HepG2 (cell line): ENCODE measurements around the gene POU6F1. TPM values are rescaled to one million over a fixed set of nuclear protein-coding genes. Genes with fewer than 3 reads are reported as not detected.

ENCODE experiments used
- KDM3A ChIP-seq: IDR thresholded peaks from 2 replicates; pipeline ENCODE4 v1.6.1; 2018; ENCODE audit warnings: low read depth, missing compliant biosample characterization
- RBM39 ChIP-seq: fragments of 200-400 bp; formaldehyde crosslinking; IDR thresholded peaks from one replicate; pipeline ENCODE4 v1.6.1; 2018; ENCODE audit warnings: antibody characterized with exemption, mild to moderate bottlenecking, low read depth, low read length; ENCODE audit not compliant: poor library complexity, severe bottlenecking
- RXRA ChIP-seq: sonication (generic); formaldehyde crosslinking; IDR thresholded peaks from 2 replicates; pipeline ENCODE4 v1.5.1; 2020; ENCODE audit warnings: missing genetic modification reagents
- SAP130 ChIP-seq: IDR thresholded peaks from 2 replicates; pipeline ENCODE4 v1.6.1; 2016; ENCODE audit warnings: low read depth
- TBL1XR1 ChIP-seq: fragments of 150-350 bp; IDR thresholded peaks from 2 replicates; pipeline ENCODE4 v1.6.1; 2014; ENCODE audit warnings: borderline replicate concordance, low read length; ENCODE audit not compliant: partially characterized antibody
- TBX3 ChIP-seq: fragments of 450-650 bp; IDR thresholded peaks from 2 replicates; pipeline ENCODE4 v1.6.1; 2017; ENCODE audit warnings: antibody characterized with exemption, mild to moderate bottlenecking, inconsistent platforms, borderline replicate concordance
- ZBTB8A ChIP-seq: sonication (generic); formaldehyde crosslinking; IDR thresholded peaks from 2 replicates; pipeline ENCODE4 v1.4.0; 2020; ENCODE audit warnings: mild to moderate bottlenecking, low read depth, missing genetic modification reagents, borderline replicate concordance
- ZNF558 ChIP-seq: sonication (generic); formaldehyde crosslinking; IDR thresholded peaks from 2 replicates; pipeline ENCODE4 v1.9.0; 2022; ENCODE audit warnings: mild to moderate bottlenecking, missing genetic modification reagents, borderline replicate concordance
- ZNF674 ChIP-seq: sonication (generic); formaldehyde crosslinking; IDR thresholded peaks from 2 replicates; pipeline ENCODE4 v1.5.0; 2020; ENCODE audit warnings: low read depth, mild to moderate bottlenecking, missing genetic modification reagents
- ZNF781 ChIP-seq: sonication (generic); formaldehyde crosslinking; IDR thresholded peaks from 2 replicates; pipeline ENCODE4 v1.5.1; 2020; ENCODE audit warnings: borderline replicate concordance, mild to moderate bottlenecking, missing genetic modification reagents; ENCODE audit errors: not compliant biosample characterization
- polyA plus RNA-seq, 8 experiments: library from polyadenylated mRNA; depleted of rRNA in 3 of 8; stranded (reverse) in 7 of 8; unstranded in 1 of 8; fragments of >200 nt; fragmentation: Illumina TruSeq in 4 of 8; extraction: Trizol in 4 of 8; gene quantifications; 2 replicates each; pipeline versions ENCODE4 v1.2.1 to v1.2.3, GENCODE V29; 2011 to 2016; ENCODE audit warnings: low read depth in 4 of 8, missing spikeins in 1 of 8, mixed read lengths in 1 of 8; ENCODE audit not compliant: insufficient read depth in 1 of 8
- total RNA-seq, 5 experiments: library from RNA; depleted of rRNA; stranded (reverse); fragments of >200 nt; fragmentation: Illumina TruSeq; extraction: Trizol; gene quantifications; 2 replicates each; pipeline ENCODE4 v1.2.3, GENCODE V29; 2016; ENCODE audit warnings: low read depth in 1 of 5
- TF ChIP-seq, protein P1 (sequence below): IDR thresholded peaks from 2 replicates; pipeline ENCODE4 v1.6.1; 2016; ENCODE audit warnings: low read depth, borderline replicate concordance
- TF ChIP-seq, protein P2 (sequence below): sonication (generic); formaldehyde crosslinking; IDR thresholded peaks from 2 replicates; pipeline ENCODE4 v1.5.0; 2020; ENCODE audit warnings: missing genetic modification reagents
- TF ChIP-seq, protein P3 (sequence below): sonication (generic); formaldehyde crosslinking; IDR thresholded peaks from 2 replicates; pipeline ENCODE4 v1.9.0; 2022; ENCODE audit warnings: missing genetic modification reagents, mild to moderate bottlenecking, borderline replicate concordance
- TF ChIP-seq, protein P4 (sequence below): sonication (generic); formaldehyde crosslinking; IDR thresholded peaks from 2 replicates; pipeline ENCODE4 v1.5.0; 2020; ENCODE audit warnings: mild to moderate bottlenecking, missing genetic modification reagents, borderline replicate concordance
- TF ChIP-seq, protein P5 (sequence below): sonication (generic); formaldehyde crosslinking; IDR thresholded peaks from 2 replicates; pipeline ENCODE4 v1.5.1; 2020; ENCODE audit warnings: mild to moderate bottlenecking, missing genetic modification reagents, moderate library complexity

POU6F1 gene
- total and polyA plus RNA-seq, 2 of the 13 experiments (the other 11 are each of a cell fraction or from before 2014, with no cell fraction given) = 0.48 to 0.51 TPM

DNA sequence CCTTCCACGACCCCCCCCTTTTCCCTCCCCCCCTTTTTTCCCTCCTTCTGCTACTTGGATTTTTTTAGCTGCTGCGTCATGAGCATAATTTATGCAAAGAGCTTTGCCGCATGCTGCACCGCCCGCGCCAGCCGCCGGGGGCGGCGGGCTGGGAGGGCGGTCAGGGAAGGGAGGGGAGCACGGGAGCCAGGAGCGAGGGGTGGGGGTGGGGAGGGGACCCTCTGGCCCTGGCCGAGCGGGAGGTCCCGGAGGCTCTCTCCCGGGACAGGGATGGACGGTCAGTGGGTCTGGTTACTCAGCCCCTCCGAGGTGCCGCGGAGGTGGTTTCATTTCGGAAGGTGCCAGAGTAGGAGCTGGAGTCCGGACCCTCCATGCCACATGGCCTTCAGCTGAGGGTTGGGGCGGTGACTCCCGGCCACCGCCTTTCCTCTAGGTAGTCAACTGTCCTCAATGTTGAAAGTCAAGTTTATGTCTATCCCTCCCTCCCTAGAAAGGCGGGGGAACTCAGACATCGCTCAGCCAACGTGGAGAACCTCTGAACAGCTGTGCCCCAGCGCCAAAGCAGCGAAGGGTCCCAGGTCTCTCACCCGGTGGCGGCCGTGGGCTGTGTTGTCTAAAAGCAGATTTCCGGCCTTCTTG is at the start of gene POU6F1 (continued):
- no peak for TF ChIP-seq ZBTB8A (CRISPR knock-in tag)
- TF ChIP-seq ZNF558 (CRISPR knock-in tag) = no peak
- TF ChIP-seq, protein P1, sequence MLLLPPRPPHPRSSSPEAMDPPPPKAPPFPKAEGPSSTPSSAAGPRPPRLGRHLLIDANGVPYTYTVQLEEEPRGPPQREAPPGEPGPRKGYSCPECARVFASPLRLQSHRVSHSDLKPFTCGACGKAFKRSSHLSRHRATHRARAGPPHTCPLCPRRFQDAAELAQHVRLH (CRISPR knock-in tag) = 0 out of 2 replicates have a peak, but pooled peaks have one; percentile 21
- TF ChIP-seq ZNF674 (CRISPR knock-in tag) = peak; percentile 76; the same call in 1 of the 2 replicates
- TF ChIP-seq TBX3 = no peak
- TF ChIP-seq ZNF781 = no peak
- TF ChIP-seq, protein P2, sequence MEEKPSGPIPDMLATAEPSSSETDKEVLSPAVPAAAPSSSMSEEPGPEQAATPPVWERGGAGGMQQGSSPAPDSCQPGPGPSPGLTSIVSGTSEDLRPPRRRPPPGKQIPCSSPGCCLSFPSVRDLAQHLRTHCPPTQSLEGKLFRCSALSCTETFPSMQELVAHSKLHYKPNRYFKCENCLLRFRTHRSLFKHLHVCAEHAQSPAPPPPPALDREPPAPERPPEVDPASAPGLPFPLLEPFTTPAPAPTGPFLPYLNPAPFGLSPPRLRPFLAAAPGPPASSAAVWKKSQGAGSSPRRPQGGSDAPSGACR (CRISPR knock-in tag) = 0 out of 2 replicates have a peak, but pooled peaks have one; percentile 31
- TF ChIP-seq RBM39 = peak; percentile 8
- peak; percentile 48; the same call in 1 of the 2 replicates for TF ChIP-seq SAP130
- TF ChIP-seq TBL1XR1 = no peak
- TF ChIP-seq, protein P3, sequence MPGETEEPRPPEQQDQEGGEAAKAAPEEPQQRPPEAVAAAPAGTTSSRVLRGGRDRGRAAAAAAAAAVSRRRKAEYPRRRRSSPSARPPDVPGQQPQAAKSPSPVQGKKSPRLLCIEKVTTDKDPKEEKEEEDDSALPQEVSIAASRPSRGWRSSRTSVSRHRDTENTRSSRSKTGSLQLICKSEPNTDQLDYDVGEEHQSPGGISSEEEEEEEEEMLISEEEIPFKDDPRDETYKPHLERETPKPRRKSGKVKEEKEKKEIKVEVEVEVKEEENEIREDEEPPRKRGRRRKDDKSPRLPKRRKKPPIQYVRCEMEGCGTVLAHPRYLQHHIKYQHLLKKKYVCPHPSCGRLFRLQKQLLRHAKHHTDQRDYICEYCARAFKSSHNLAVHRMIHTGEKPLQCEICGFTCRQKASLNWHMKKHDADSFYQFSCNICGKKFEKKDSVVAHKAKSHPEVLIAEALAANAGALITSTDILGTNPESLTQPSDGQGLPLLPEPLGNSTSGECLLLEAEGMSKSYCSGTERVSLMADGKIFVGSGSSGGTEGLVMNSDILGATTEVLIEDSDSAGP (CRISPR knock-in tag) = peak; percentile 32; the same call in 1 of the 2 replicates
- TF ChIP-seq RXRA = peak; percentile 35; the same call in 1 of the 2 replicates
- TF ChIP-seq, protein P4, sequence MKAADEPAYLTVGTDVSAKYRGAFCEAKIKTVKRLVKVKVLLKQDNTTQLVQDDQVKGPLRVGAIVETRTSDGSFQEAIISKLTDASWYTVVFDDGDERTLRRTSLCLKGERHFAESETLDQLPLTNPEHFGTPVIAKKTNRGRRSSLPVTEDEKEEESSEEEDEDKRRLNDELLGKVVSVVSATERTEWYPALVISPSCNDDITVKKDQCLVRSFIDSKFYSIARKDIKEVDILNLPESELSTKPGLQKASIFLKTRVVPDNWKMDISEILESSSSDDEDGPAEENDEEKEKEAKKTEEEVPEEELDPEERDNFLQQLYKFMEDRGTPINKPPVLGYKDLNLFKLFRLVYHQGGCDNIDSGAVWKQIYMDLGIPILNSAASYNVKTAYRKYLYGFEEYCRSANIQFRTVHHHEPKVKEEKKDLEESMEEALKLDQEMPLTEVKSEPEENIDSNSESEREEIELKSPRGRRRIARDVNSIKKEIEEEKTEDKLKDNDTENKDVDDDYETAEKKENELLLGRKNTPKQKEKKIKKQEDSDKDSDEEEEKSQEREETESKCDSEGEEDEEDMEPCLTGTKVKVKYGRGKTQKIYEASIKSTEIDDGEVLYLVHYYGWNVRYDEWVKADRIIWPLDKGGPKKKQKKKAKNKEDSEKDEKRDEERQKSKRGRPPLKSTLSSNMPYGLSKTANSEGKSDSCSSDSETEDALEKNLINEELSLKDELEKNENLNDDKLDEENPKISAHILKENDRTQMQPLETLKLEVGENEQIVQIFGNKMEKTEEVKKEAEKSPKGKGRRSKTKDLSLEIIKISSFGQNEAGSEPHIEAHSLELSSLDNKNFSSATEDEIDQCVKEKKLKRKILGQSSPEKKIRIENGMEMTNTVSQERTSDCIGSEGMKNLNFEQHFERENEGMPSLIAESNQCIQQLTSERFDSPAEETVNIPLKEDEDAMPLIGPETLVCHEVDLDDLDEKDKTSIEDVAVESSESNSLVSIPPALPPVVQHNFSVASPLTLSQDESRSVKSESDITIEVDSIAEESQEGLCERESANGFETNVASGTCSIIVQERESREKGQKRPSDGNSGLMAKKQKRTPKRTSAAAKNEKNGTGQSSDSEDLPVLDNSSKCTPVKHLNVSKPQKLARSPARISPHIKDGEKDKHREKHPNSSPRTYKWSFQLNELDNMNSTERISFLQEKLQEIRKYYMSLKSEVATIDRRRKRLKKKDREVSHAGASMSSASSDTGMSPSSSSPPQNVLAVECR (CRISPR knock-in tag) = peak; percentile 52; the same call in 1 of the 2 replicates
- 0 out of 2 replicates have a peak, but pooled peaks have one; percentile 31 for TF ChIP-seq KDM3A (CRISPR knock-in tag)
- TF ChIP-seq, protein P5, sequence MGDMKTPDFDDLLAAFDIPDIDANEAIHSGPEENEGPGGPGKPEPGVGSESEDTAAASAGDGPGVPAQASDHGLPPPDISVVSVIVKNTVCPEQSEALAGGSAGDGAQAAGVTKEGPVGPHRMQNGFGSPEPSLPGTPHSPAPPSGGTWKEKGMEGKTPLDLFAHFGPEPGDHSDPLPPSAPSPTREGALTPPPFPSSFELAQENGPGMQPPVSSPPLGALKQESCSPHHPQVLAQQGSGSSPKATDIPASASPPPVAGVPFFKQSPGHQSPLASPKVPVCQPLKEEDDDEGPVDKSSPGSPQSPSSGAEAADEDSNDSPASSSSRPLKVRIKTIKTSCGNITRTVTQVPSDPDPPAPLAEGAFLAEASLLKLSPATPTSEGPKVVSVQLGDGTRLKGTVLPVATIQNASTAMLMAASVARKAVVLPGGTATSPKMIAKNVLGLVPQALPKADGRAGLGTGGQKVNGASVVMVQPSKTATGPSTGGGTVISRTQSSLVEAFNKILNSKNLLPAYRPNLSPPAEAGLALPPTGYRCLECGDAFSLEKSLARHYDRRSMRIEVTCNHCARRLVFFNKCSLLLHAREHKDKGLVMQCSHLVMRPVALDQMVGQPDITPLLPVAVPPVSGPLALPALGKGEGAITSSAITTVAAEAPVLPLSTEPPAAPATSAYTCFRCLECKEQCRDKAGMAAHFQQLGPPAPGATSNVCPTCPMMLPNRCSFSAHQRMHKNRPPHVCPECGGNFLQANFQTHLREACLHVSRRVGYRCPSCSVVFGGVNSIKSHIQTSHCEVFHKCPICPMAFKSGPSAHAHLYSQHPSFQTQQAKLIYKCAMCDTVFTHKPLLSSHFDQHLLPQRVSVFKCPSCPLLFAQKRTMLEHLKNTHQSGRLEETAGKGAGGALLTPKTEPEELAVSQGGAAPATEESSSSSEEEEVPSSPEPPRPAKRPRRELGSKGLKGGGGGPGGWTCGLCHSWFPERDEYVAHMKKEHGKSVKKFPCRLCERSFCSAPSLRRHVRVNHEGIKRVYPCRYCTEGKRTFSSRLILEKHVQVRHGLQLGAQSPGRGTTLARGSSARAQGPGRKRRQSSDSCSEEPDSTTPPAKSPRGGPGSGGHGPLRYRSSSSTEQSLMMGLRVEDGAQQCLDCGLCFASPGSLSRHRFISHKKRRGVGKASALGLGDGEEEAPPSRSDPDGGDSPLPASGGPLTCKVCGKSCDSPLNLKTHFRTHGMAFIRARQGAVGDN (CRISPR knock-in tag) = peak; percentile 60
